Suprapubic skin (tissue), 4 donors: ENCODE results near the gene RASAL1. TPM values are rescaled to one million over a fixed set of nuclear protein-coding genes. Genes with fewer than 3 reads are reported as not detected.

Experiments
- DNase-seq, 2 donors: peaks; one replicate each; pipeline ENCODE4 v3.0.0-alpha.2; 2019; ENCODE audit warnings: low spot score in 2 of 2
- H3K27ac ChIP-seq: fragments of 200-600 bp; sonication (generic); one replicate; pipeline ENCODE4 v1.5.1; 2019
- H3K27me3 ChIP-seq: fragments of 200-600 bp; sonication (generic); one replicate; pipeline ENCODE4 v1.5.1; 2019
- H3K36me3 ChIP-seq: fragments of 200-600 bp; sonication (generic); one replicate; pipeline ENCODE4 v1.5.1; 2019
- H3K4me1 ChIP-seq: fragments of 200-600 bp; sonication (generic); one replicate; pipeline ENCODE4 v1.5.1; 2019
- H3K4me3 ChIP-seq: fragments of 200-600 bp; sonication (generic); one replicate; pipeline ENCODE4 v1.5.1; 2019; ENCODE audit warnings: mild to moderate bottlenecking
- H3K9me3 ChIP-seq: fragments of 200-600 bp; sonication (generic); one replicate; pipeline ENCODE4 v1.5.1; 2019
- EP300 ChIP-seq: sonication (generic); formaldehyde crosslinking; IDR thresholded peaks from one replicate; pipeline ENCODE4 v1.6.1; 2017; ENCODE audit warnings: antibody characterized with exemption
- POLR2A ChIP-seq, 2 donors: fragments of 450-650 bp; IDR thresholded peaks; one replicate each; pipeline ENCODE4 v1.6.1; 2017; ENCODE audit warnings: antibody characterized with exemption in 2 of 2, mild to moderate bottlenecking in 2 of 2, moderate library complexity in 2 of 2
- POLR2AphosphoS5 ChIP-seq, 3 donors: sonication (generic); formaldehyde crosslinking; IDR thresholded peaks; one replicate each; pipeline ENCODE4 v1.6.1; 2017; ENCODE audit warnings: antibody characterized with exemption in 3 of 3
- WGBS: methylation state at CpG from one replicate; pipeline ENCODE4 v1.1.5; 2018; 5-methylcytosine and 5-hydroxymethylcytosine counted together
- total RNA-seq, 4 donors: library from RNA; depleted of rRNA; stranded (reverse); fragments of >200 nt; gene quantifications; one replicate each; pipeline ENCODE4 v1.1.0, GENCODE V29; 2016
- TF ChIP-seq, protein P1 (sequence below), 2 donors: fragments of 200-600 bp in 1 of 2; fragments of 450-650 bp in 1 of 2; sonication (generic) in 1 of 2; IDR thresholded peaks; one replicate each; pipeline ENCODE4 v1.5.1; 2016 to 2019; ENCODE audit warnings: antibody characterized with exemption in 2 of 2, mild to moderate bottlenecking in 1 of 2, moderate library complexity in 1 of 2

Gene RASAL1
- total RNA-seq, 4 donors from 2014 or later: 19.8 to 39.0 (median 32.5) TPM

DNA sequence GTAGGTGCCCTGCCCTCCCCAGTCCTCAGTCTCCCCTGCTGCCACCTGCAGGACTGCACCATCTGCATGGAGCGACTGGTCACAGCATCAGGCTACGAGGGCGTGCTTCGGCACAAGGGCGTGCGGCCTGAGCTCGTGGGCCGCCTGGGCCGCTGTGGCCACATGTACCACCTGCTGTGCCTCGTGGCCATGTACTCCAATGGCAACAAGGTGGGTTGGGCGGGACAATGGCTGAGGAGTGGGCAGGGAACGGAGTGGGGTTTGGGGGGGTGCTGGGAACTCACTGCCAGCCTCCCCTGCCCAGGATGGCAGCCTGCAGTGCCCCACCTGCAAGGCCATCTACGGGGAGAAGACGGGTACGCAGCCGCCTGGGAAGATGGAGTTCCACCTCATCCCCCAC is 40.8 kb downstream of the RASAL1 start:
- Histone ChIP-seq H3K27me3 (peaks cover 28% of the 10 kb centered on the region), H3K9me3 (no peaks in the 10 kb centered on the region), H3K4me3 (no peak overlapping the region), H3K27ac (no peak overlapping the region), H3K4me1 (peaks cover 26% of the 10 kb centered on the region), H3K36me3 (no peaks in the 10 kb centered on the region)
- DNase-seq: no peak
- TF ChIP-seq, protein P1, sequence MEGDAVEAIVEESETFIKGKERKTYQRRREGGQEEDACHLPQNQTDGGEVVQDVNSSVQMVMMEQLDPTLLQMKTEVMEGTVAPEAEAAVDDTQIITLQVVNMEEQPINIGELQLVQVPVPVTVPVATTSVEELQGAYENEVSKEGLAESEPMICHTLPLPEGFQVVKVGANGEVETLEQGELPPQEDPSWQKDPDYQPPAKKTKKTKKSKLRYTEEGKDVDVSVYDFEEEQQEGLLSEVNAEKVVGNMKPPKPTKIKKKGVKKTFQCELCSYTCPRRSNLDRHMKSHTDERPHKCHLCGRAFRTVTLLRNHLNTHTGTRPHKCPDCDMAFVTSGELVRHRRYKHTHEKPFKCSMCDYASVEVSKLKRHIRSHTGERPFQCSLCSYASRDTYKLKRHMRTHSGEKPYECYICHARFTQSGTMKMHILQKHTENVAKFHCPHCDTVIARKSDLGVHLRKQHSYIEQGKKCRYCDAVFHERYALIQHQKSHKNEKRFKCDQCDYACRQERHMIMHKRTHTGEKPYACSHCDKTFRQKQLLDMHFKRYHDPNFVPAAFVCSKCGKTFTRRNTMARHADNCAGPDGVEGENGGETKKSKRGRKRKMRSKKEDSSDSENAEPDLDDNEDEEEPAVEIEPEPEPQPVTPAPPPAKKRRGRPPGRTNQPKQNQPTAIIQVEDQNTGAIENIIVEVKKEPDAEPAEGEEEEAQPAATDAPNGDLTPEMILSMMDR (IDR thresholded peaks at IDR 0.05): no peak
- TF ChIP-seq POLR2A (IDR thresholded peaks at IDR 0.05): no peak
- TF ChIP-seq POLR2AphosphoS5 (IDR thresholded peaks at IDR 0.05): no peak
- no peak for TF ChIP-seq EP300
- 88% methylated on average over 8 of the region's 16 CpGs for WGBS

DNA sequence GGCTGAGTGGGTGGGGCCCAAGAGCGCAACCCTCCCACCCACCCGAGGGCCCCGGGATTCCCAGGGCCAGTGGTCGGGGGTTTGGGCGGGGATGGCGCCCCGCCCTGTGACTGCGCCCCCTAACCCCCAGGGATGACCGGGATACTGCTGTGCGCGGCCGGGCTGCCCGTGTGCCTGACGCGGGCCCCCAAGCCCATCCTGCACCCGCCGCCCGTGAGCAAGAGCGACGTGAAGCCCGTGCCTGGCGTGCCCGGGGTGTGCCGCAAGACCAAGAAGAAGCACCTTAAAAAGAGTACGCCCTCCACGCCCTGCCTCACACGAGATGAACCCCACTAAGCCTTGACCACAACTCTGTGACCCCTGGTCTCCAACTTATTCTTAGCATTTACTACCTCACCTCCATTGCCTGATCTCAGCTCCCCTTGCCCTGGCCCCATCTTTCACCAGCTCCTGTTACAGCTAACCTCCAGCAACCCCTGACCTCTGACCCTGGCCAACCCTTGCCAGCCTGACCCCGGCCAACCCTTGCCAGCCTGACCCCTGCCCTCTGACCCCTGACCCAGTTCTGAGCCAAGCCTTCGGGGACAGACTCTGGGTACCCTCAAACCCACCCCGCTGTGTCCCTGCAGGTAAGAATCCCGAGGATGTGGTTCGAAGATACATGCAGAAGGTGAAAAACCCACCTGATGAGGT is 42.0 kb downstream of the RASAL1 start:
- Histone ChIP-seq H3K27me3 (peaks cover 28% of the 10 kb centered on the region), H3K4me1 (peaks cover 20% of the 10 kb centered on the region), H3K9me3 (no peaks in the 10 kb centered on the region), H3K27ac (no peak overlapping the region), H3K4me3 (peak overlapping the region; percentile 13), H3K36me3 (no peaks in the 10 kb centered on the region)
- no peak for DNase-seq
- TF ChIP-seq EP300: no peak
- TF ChIP-seq, protein P1 (IDR thresholded peaks at IDR 0.05): no peak
- no peak for TF ChIP-seq POLR2A (IDR thresholded peaks at IDR 0.05)
- no peak for TF ChIP-seq POLR2AphosphoS5 (IDR thresholded peaks at IDR 0.05)
- WGBS: 50% methylated on average over 18 of the region's 32 CpGs

DNA sequence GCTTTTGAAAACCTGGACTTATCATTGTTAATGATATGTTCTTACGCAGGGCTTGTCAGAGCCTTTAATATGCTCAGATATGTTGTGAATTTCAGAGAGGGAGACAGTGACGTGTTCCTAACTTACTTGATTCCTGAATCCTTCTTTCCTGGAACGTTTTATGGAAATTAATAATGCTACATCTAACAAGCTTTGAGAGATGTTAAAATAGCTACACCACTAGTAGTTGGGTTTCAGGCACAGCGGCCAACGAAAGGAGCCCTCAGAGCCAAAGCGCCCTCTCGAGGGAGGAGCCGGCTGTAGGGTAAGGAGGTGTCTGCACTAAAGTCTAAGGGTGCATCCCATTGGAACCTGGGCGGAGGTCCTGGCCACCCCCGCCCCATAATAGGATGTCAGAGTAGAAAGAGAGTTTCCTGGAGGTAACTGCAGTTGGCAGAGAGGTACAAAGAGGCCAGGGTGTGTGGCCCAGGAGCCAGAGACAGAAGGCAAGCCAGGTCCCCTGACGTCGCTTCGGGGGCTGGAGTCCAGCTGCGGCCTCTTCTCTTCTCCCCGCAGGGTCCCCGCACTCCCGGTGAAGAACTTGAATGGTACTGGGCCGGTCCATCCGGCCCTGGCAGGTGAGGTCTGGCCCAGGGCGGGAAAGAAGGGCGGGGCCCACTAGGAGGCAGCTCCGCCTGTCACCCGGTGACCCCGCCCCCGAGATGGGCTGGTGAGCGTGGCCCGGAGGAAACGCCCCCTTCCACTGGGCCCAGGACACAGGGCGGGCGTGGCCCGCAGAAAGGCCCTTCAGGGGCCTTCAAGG is 42.8 kb downstream of the RASAL1 start:
- peak overlapping the region; percentile 13 for H3K4me3 ChIP-seq
- 19% methylated on average over 11 of the region's 31 CpGs for WGBS
- peaks cover 28% of the 10 kb centered on the region for H3K27me3 ChIP-seq
- H3K4me1 ChIP-seq: peaks cover 13% of the 10 kb centered on the region
- DNase-seq: peak in 1 of 2 donors; percentile 68
- no peak for TF ChIP-seq EP300
- H3K36me3 ChIP-seq: no peaks in the 10 kb centered on the region
- H3K27ac ChIP-seq: no peak overlapping the region
- H3K9me3 ChIP-seq: no peaks in the 10 kb centered on the region

DNA sequence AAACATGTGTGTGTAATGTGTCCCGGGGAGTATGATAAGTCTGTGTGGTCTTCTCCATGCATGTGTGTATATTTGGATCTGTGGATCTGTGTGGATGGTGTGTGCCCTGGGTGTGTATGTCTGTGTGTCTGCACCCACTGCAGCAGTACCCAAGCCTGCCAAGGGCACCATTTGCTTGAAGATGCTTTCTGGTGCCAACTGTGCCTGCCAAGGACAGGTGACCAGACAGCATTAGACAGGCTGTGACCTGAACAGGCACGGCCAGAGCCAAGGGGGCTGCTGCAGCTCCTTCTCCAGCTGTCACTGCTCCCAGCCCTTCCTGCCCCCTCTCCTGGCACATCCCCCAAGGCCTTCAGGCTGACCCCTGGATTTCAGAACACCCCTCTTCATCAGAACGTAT is 44.1 kb downstream of the RASAL1 start:
- H3K27ac ChIP-seq: no peak overlapping the region
- WGBS: 51% methylated on average over 3 of the region's 3 CpGs
- no peak overlapping the region for H3K4me3 ChIP-seq
- no peaks in the 10 kb centered on the region for H3K9me3 ChIP-seq
- H3K27me3 ChIP-seq: peaks cover 39% of the 10 kb centered on the region
- peaks cover 16% of the 10 kb centered on the region for H3K4me1 ChIP-seq
- no peaks in the 10 kb centered on the region for H3K36me3 ChIP-seq
- DNase-seq: no peak
- no peak for TF ChIP-seq POLR2AphosphoS5 (IDR thresholded peaks at IDR 0.05)
- no peak for TF ChIP-seq POLR2A (IDR thresholded peaks at IDR 0.05)
- TF ChIP-seq EP300: no peak
- TF ChIP-seq, protein P1 (IDR thresholded peaks at IDR 0.05): no peak

DNA sequence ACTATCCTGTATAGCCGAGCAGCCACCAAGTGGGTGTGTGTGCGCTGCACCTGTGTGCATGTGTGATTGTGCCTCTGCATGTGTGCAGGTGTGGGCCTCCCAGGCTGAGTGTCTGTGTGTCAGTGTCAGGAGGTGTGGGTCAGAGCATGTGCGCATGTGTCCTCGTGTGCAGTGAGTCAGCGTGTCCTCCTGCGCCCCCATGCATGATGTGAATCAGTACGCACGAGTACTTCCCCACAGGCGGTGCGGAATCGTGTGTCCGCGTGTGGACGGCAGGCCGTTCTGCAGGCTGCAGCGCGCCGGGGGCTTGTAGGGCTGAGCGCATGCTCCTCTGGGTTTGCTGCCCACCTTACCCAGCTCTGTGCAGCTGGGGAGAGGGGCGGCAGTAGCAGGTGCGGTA is 44.8 kb downstream of the RASAL1 start:
- TF ChIP-seq POLR2A (IDR thresholded peaks at IDR 0.05) (no peak), POLR2AphosphoS5 (IDR thresholded peaks at IDR 0.05) (no peak), EP300 (no peak)
- TF ChIP-seq, protein P1 (IDR thresholded peaks at IDR 0.05): no peak
- Histone ChIP-seq H3K36me3 (no peaks in the 10 kb centered on the region), H3K27ac (no peak overlapping the region), H3K9me3 (no peaks in the 10 kb centered on the region), H3K27me3 (peaks cover 42% of the 10 kb centered on the region), H3K4me3 (no peak overlapping the region), H3K4me1 (peaks cover 17% of the 10 kb centered on the region)
- WGBS: 75% methylated on average over 21 of the region's 21 CpGs
- no peak for DNase-seq
